ENCODE results near the gene MIX23.
A peak's percentile ranks its signal among the peaks of the same experiment; 100 is the strongest.

The MIX23 gene

GRCh38 chr3:122392868-122393844, 10.1 kb upstream of the MIX23 start:
- DNase-seq (ENCODE audit: low read depth) = peak; percentile 52

GRCh38 chr3:122391681-122392446, 8.8 kb upstream of the MIX23 start:
- DNase-seq (ENCODE audit: low read depth) = no peak

- no peak for DNase-seq (ENCODE audit: low read depth)
Measured at GRCh38 chr3:122390665-122391064, 7.6 kb upstream of the MIX23 start.

DNA sequence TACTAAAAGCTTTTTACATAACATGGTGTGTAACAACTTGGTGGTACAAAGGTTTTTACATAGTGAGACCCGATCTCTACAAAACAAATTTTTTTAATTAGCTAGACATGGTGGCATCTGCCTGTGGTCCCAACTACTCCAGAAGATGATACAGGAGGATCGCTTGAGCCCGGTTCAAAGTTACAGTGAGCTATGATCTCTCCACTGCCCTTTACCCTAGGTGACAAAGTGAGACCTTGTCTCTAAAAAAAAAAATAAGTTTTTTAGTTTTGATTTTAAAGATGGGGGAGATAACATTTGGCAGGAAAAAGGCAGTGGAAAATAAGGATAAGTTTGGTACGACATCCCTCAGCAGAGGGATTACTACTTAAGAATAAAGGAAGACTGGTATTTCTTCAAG, 6.9 kb upstream of the MIX23 start:
- DNase-seq (ENCODE audit: low read depth) = no peak

DNA sequence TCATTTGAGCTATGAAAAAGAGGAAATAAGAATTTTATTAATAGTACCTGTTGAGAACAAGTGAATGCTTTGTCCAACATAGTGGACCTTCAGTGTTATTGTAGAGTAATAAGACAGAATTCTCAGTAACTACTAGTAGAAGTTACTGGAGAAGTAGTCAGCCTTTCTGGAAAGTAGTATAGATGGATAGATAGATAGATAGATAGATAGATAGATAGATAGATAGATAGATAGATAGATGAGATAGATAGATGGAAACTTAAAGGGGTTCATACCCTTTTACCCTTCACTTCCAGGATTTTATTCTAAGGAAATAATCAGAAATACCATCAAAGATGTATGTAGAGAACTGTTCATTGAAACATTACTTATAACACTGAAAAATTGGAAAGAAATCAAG, 6.2 kb upstream of the MIX23 start:
- DNase-seq (ENCODE audit: low read depth) = no peak

- no peak for DNase-seq (ENCODE audit: low read depth)
Measured at GRCh38 chr3:122387709-122388108, 4.7 kb upstream of the MIX23 start.

DNA sequence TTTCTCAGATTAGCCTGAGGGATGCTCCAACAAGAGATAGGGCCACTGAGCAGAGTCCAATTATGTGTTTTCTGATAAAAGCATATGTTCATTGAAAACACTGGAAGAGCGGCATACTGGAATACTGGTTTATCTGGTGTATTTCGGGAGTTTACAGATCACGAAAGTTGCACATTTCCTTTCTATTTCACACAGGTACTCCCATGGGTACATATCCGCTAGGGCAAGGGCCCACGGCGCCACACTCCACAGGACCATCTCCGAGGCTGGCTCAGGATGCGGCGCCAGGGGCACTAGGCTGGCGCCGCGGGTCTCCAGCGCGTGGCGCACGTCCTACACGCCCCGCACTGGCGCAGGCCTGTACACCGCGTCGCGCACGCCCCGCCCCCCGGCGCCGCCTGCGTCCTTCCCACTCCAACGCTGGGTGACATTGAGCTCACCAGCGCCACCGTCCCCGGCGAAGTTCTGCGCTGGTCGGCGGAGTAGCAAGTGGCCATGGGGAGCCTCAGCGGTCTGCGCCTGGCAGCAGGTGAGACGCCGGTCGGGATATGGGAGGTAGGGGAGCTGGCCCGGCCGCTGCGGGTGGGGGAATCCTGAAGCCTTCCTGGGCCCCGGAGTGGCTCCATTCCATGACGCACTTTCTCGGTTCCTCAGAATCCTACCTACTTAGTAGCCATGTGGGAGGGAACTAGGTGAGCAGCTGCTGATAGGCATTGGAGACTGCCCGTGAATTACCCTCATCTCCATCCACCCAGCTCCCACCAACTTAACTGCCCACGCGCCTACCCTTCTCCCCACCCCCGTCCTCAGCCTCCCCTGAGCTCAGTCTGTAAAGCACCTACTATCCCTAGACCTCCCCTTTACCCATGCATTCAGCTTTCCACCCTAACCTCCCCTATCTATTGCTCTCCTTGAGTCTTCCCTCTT, 1.0 kb upstream of the MIX23 start, which contains the start of gene FAM162A:
Gene FAM162A, plus strand, starts transcription at position 412 of the 927 bp plus-strand sequence. Its CDS starts 84 bp downstream, at position 496.
- peak; percentile 88 for DNase-seq (ENCODE audit: low read depth)

- DNase-seq (ENCODE audit: low read depth) = no peak
Measured at GRCh38 chr3:122377975-122378374, 5.1 kb downstream of the MIX23 start.

DNA sequence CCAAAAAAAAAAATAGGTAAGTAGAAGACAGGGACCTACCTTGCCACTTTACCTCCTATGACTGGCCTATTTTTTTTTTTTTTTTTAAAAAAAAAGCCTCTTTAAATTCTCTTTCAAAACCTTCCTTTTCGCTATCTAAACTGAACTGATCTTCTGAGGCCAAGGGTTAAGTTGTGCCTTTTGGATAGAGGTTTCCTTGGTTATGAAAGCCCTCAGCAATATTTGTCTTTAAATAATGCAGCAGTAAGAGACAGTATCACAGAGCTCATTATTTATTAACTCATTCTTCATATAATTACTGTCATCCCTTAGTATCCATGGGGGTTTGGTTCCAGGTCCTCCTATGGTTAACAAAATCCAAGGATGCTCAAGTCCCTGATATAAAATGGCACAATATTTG, 9.0 kb downstream of the MIX23 start:
- DNase-seq (ENCODE audit: low read depth) = no peak

DNA sequence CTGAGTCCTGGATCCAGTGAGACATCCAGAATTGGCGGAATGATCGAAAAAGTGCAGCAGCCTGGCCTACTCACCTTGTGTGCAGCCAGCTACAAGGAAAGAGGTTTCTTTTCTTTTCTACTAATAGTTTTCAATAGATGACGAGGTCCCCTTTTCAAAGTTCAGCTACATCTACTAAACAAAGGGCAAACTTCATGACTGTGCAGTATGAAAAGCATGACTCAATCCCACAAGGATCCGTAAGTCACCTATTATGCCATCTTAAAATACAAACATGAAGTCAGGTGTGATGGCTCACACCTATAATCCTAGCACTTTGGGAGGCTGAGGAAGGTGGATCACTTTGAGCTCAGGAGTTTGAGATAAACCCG, 16.7 kb downstream of the MIX23 start:
- DNase-seq (ENCODE audit: low read depth) = no peak

DNA sequence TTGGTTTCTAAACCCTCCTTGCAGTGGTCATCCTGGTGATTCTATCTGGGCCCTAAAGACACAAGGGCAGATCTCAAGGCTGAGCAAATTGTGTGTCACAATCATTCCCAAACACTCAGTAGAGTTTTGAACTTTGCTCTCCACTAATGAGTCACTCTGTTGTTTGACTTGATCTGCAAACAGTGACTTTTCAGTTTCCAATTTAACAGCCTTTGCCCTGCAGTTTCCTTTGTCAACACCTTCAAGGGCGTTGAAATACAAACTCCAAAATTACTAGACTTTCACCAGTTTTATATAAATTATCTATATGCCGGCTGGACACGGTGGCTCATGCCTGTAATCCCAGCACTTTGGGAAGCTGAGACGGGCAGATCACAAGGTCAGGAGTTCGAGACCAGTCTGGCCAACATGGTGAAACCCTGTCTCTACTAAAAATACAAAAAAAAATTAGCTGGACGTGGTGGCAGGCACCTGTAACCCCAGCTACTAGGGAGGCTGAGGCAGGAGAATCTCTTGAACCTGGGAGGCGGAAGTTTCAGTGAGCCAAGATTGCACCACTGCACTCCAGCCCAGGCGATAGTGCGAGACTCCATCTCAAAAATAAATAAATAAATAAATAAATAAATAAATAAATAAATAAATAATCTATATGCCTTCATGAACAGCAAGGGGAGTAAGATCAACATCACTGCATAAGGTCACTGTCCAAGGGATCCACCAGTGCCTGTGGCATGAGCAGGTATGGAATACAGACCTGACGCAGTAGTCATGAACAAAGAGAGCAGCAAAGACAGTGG, 17.3 kb downstream of the MIX23 start:
- DNase-seq (ENCODE audit: low read depth) = peak; percentile 61

GRCh38 chr3:122365073-122365472, 18.0 kb downstream of the MIX23 start:
- DNase-seq (ENCODE audit: low read depth) = no peak

GRCh38 chr3:122364490-122364889, 18.5 kb downstream of the MIX23 start:
- no peak for DNase-seq (ENCODE audit: low read depth)

DNA sequence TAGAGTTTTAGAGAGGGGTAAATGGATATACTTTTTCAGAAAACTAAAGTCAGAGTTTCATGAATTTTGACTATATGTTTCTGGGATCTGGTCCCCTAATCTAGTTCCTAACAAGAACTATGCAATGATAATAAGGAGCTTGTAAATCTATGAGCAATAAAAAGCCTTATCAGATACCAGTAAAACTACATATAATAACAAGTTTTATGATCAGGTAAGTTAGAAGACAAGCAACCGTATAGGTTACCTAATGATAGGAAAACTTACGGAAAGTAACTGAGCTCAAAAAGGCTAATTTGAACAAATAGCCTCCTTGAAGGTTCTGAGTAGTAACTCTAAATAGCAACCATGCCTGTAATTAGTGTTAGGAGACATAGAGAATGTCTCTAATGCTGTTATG, 21.0 kb downstream of the MIX23 start:
- no peak for DNase-seq (ENCODE audit: low read depth)

GRCh38 chr3:122358703-122359032, 24.4 kb downstream of the MIX23 start:
- no peak for DNase-seq (ENCODE audit: low read depth)

GRCh38 chr3:122357828-122358702, 25.0 kb downstream of the MIX23 start:
- DNase-seq (ENCODE audit: low read depth) = no peak

DNA sequence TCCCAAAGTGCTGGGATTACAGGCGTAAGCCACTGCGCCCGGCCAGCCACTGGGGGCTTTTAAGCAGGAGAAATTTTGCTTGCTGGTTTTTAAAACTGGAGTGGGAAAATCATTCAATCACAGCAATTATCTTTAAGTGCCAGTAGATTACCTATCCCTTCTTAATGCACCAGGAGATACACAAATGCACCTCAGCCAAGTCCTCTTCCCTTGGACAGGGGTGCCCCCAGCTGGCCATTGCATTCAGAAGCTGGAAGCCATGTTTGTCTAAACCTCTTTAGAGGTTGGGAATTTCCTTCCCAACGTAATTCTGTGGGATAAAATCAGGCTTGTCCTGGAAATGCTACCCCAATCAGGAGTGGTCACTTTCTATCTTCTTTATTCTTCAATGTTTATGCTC, 26.6 kb downstream of the MIX23 start:
- DNase-seq (ENCODE audit: low read depth) = peak; percentile 14

DNA sequence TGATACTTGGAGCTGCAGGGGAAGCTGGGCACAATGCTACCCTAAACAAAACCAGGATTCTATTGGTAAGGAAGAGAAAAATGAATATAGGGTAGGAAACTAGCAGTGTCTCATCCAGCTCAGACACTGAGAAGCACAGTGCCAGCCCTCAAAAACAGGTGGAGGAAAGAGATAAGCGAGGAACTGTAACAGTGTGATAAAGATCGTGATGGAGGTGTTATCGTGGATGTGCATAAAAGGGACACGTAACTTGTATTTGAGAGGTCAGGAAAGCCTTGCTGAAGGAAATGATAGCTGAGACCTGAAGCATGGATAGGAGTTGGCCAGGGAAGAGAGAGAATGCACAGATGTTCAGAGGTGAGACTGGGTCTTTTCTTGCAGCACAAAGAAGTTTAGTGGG, 27.4 kb downstream of the MIX23 start:
- no peak for DNase-seq (ENCODE audit: low read depth)

DNA sequence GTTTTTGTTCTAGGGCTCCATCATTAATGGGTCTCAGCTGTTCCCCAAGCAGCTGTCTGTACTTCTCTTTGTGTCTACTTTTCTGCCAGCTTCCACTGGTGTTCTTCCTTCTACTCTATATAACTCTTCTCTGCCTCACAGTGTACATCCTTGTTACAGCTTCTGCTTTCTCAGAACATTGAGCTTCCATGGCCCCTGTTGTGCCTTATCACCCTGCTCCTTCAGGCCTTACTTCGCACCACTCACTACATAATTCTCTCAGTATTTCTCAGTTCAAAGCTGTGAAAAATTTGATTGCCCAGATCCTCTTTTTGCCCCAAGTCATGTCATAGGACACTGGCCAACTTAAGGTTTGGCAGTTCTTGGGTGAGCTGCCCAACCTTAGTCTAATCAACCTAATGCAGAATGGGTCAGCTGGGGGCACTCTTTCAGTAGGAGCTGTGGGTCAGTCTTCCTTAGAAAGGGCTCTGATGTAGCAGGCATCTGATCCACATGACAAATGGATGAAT, 29.1 kb downstream of the MIX23 start:
- DNase-seq (ENCODE audit: low read depth) = no peak

DNA sequence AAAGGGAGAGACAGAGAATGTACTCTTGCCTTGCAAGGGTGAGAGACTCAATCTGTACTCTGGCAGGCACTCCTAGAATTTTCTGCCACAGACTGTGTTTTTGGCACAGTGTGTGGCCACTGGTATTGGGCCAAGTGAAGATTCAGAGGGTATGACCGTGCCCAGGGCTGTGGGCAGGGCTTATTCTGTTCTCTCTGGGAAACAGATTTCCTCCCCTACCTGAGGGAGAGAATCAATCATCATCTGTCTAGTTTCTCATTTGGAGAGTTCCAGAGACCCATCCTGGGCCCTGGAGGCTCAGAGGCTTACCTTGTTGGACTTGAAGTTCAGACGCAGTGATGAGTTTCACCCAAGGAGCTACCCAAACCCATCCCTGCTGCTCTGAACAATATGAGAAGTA, 29.8 kb downstream of the MIX23 start:
- no peak for DNase-seq (ENCODE audit: low read depth)
